C4-2B (cell line): ENCODE measurements around the gene PSMC4.

Experiments used
- ZFX ChIP-seq: fragments of 450-650 bp; IDR thresholded peaks from 2 replicates; pipeline ENCODE4 v1.6.1; 2017
- TF ChIP-seq, protein P1 (sequence below): fragments of 450-650 bp; conservative IDR thresholded peaks from 2 replicates; pipeline ENCODE4 v1.5.1; 2017; ENCODE audit warnings: mild to moderate bottlenecking

DNA sequence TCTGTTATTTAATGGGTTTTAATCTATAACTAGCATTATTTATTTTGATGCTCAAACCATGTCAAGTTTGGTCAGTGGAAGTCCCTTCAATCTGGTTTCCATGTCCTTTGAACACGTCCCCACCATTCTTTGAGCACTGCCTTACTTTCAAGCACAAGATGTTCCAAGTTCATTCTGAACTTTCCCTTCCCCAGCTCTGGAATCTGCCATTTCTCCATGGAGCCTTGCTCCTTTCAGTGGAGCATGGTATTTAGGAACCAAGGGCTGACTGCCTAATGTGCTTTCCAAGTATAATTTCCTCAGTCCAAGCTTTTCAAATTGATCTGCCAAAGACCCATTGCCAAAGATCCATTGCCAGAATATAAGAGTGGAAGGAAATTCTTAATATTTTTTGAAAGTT, 24.8 kb downstream of the PSMC4 start:
- TF ChIP-seq, protein P1, sequence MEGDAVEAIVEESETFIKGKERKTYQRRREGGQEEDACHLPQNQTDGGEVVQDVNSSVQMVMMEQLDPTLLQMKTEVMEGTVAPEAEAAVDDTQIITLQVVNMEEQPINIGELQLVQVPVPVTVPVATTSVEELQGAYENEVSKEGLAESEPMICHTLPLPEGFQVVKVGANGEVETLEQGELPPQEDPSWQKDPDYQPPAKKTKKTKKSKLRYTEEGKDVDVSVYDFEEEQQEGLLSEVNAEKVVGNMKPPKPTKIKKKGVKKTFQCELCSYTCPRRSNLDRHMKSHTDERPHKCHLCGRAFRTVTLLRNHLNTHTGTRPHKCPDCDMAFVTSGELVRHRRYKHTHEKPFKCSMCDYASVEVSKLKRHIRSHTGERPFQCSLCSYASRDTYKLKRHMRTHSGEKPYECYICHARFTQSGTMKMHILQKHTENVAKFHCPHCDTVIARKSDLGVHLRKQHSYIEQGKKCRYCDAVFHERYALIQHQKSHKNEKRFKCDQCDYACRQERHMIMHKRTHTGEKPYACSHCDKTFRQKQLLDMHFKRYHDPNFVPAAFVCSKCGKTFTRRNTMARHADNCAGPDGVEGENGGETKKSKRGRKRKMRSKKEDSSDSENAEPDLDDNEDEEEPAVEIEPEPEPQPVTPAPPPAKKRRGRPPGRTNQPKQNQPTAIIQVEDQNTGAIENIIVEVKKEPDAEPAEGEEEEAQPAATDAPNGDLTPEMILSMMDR: no peak
- TF ChIP-seq ZFX: no peak
